ENCODE measurements around the gene IRX5.

IRX5 gene

GRCh38 chr16:54930005-54930868 is at the start of gene IRX5:
IRX5 (plus strand) TSS chr16:54930865; CDS start chr16:54931199, 334 bp downstream.
- peak; percentile 52 to 62 for DNase-seq

GRCh38 chr16:54882556-54882955 is 48.1 kb upstream of the IRX5 start:
- no peak for DNase-seq

GRCh38 chr16:54883358-54883757 is 47.3 kb upstream of the IRX5 start:
- no peak for DNase-seq

- no peak for DNase-seq
Measured at GRCh38 chr16:54886078-54886477, 44.6 kb upstream of the IRX5 start.

- no peak for DNase-seq
Measured at GRCh38 chr16:54890381-54890780, 40.3 kb upstream of the IRX5 start.

GRCh38 chr16:54891346-54891745 is 39.3 kb upstream of the IRX5 start:
- no peak for DNase-seq

GRCh38 chr16:54892981-54893380 is 37.7 kb upstream of the IRX5 start:
- no peak for DNase-seq

GRCh38 chr16:54897930-54898329 is 32.7 kb upstream of the IRX5 start:
- no peak for DNase-seq

GRCh38 chr16:54901606-54902005 is 29.1 kb upstream of the IRX5 start:
- no peak for DNase-seq

- no peak for DNase-seq
Measured at GRCh38 chr16:54903047-54903446, 27.6 kb upstream of the IRX5 start.

- no peak for DNase-seq
Measured at GRCh38 chr16:54911079-54911478, 19.6 kb upstream of the IRX5 start.

- DNase-seq, result no peak
Measured at GRCh38 chr16:54912720-54913119, 17.9 kb upstream of the IRX5 start.

GRCh38 chr16:54921206-54921824 is 9.3 kb upstream of the IRX5 start:
- DNase-seq, result no peak

- no peak for DNase-seq
Measured at GRCh38 chr16:54923055-54923473, 7.6 kb upstream of the IRX5 start.

GRCh38 chr16:54923988-54924387 is 6.7 kb upstream of the IRX5 start:
- no peak for DNase-seq

- DNase-seq, result no peak
Measured at GRCh38 chr16:54926166-54926838, 4.4 kb upstream of the IRX5 start.

- DNase-seq, result no peak
Measured at GRCh38 chr16:54927125-54928015, 3.3 kb upstream of the IRX5 start.

- peak in 1 of 2 experiments; percentile 22 for DNase-seq
Measured at GRCh38 chr16:54928016-54928356, 2.7 kb upstream of the IRX5 start.

GRCh38 chr16:54928411-54929089 is 2.1 kb upstream of the IRX5 start:
- peak; percentile 38 to 50 for DNase-seq

- DNase-seq, result peak; percentile 98 to 99
Measured at GRCh38 chr16:54929090-54930004, 1.3 kb upstream of the IRX5 start.

GRCh38 chr16:54930869-54931119 is 129 bp downstream of the IRX5 start:
- DNase-seq, result no peak
